ENCODE measurements around the gene PEX5L.

The PEX5L gene

GRCh38 chr3:179880868-179881267, 155.9 kb downstream of the PEX5L start:
- Histone ChIP-seq H4K20me1 (ENCODE audit: insufficient read depth, low read length) (no peaks in the 10 kb centered on the region), H3K36me3 (replicated peaks; ENCODE audit: insufficient read depth, low read length) (no peaks in the 10 kb centered on the region), H2AFZ (ENCODE audit: low read length) (no peak overlapping the region), H3K9me3 (replicated peaks; ENCODE audit: insufficient read depth, low read length) (no peaks in the 10 kb centered on the region), H3K27me3 (replicated peaks; ENCODE audit: insufficient read depth, low read length) (no peaks in the 10 kb centered on the region), H3K9ac (ENCODE audit: low read length) (no peak overlapping the region), H3K4me1 (ENCODE audit: low read length) (peaks cover 8% of the 10 kb centered on the region), H3K9me2 (replicated peaks; ENCODE audit: insufficient read depth, low read length) (no peaks in the 10 kb centered on the region), H3F3A (ENCODE audit: insufficient read depth, low read length) (no peaks in the 10 kb centered on the region; the same call in 1 of the 2 replicates), H3K27ac (ENCODE audit: low read length) (no peak overlapping the region), H3K4me2 (ENCODE audit: low read depth, low read length) (no peak overlapping the region), H3K79me2 (ENCODE audit: low read length) (no peaks in the 10 kb centered on the region), H3K4me3 (ENCODE audit: low read length) (no peak overlapping the region)
- no peak for DNase-seq
- no peak for TF ChIP-seq EZH2phosphoT487 (IDR thresholded peaks at IDR 0.05; ENCODE audit: low read length)
- TF ChIP-seq CTCF (IDR thresholded peaks at IDR 0.05; ENCODE audit: low read length), result no peak
- TF ChIP-seq EZH2 (optimal IDR thresholded peaks at IDR 0.05; ENCODE audit: low read depth, low read length), result no peak

- Histone ChIP-seq H3K36me3 (replicated peaks; ENCODE audit: insufficient read depth, low read length) (no peaks in the 10 kb centered on the region), H3K4me1 (ENCODE audit: low read length) (no peaks in the 10 kb centered on the region), H3K27me3 (replicated peaks; ENCODE audit: insufficient read depth, low read length) (no peaks in the 10 kb centered on the region), H2AFZ (ENCODE audit: low read length) (no peak overlapping the region), H3K4me2 (ENCODE audit: low read depth, low read length) (no peak overlapping the region), H3K9ac (ENCODE audit: low read length) (no peak overlapping the region), H4K20me1 (ENCODE audit: insufficient read depth, low read length) (no peaks in the 10 kb centered on the region), H3F3A (ENCODE audit: insufficient read depth, low read length) (no peaks in the 10 kb centered on the region), H3K9me2 (replicated peaks; ENCODE audit: insufficient read depth, low read length) (no peaks in the 10 kb centered on the region), H3K4me3 (ENCODE audit: low read length) (no peak overlapping the region), H3K79me2 (ENCODE audit: low read length) (no peaks in the 10 kb centered on the region), H3K27ac (ENCODE audit: low read length) (no peak overlapping the region), H3K9me3 (replicated peaks; ENCODE audit: insufficient read depth, low read length) (no peaks in the 10 kb centered on the region)
- TF ChIP-seq CTCF (IDR thresholded peaks at IDR 0.05; ENCODE audit: low read length) (no peak), EZH2phosphoT487 (IDR thresholded peaks at IDR 0.05; ENCODE audit: low read length) (no peak), EZH2 (optimal IDR thresholded peaks at IDR 0.05; ENCODE audit: low read depth, low read length) (no peak)
- DNase-seq, result no peak
These were observed 160.3 kb downstream of the PEX5L start for GRCh38 chr3:179876440-179876839.

- Histone ChIP-seq H3K36me3 (replicated peaks; ENCODE audit: insufficient read depth, low read length) (no peaks in the 10 kb centered on the region), H3K79me2 (ENCODE audit: low read length) (no peaks in the 10 kb centered on the region), H3K4me3 (ENCODE audit: low read length) (no peak overlapping the region), H3K4me2 (ENCODE audit: low read depth, low read length) (no peak overlapping the region), H3K27me3 (replicated peaks; ENCODE audit: insufficient read depth, low read length) (no peaks in the 10 kb centered on the region), H3K9ac (ENCODE audit: low read length) (no peak overlapping the region), H4K20me1 (ENCODE audit: insufficient read depth, low read length) (no peaks in the 10 kb centered on the region), H3K27ac (ENCODE audit: low read length) (no peak overlapping the region), H3K9me3 (replicated peaks; ENCODE audit: insufficient read depth, low read length) (no peaks in the 10 kb centered on the region), H2AFZ (ENCODE audit: low read length) (no peak overlapping the region), H3F3A (ENCODE audit: insufficient read depth, low read length) (no peaks in the 10 kb centered on the region), H3K4me1 (ENCODE audit: low read length) (no peaks in the 10 kb centered on the region), H3K9me2 (replicated peaks; ENCODE audit: insufficient read depth, low read length) (no peaks in the 10 kb centered on the region)
- DNase-seq, result no peak
- TF ChIP-seq CTCF (IDR thresholded peaks at IDR 0.05; ENCODE audit: low read length), result no peak
- no peak for TF ChIP-seq EZH2 (optimal IDR thresholded peaks at IDR 0.05; ENCODE audit: low read depth, low read length)
These were observed 163.9 kb downstream of the PEX5L start for GRCh38 chr3:179872842-179873241.

All from MM.1S (cell line).